HepG2 (cell line): ENCODE results near the gene SEMA7A. TPM values are rescaled to one million over a fixed set of nuclear protein-coding genes. Genes with fewer than 3 reads are reported as not detected.

Source experiments
- AGO2 ChIP-seq: fragments of 200-400 bp; formaldehyde crosslinking; optimal IDR thresholded peaks from 2 replicates; pipeline ENCODE3; 2017; ENCODE audit warnings: mild to moderate bottlenecking, low read depth, low read length, moderate library complexity
- EP300 ChIP-seq, 3 experiments: sonication (generic) in 1 of 3; formaldehyde crosslinking in 1 of 3; IDR thresholded peaks; 2 replicates each; pipeline versions ENCODE4 v1.5.1 to v1.6.1; 2011 to 2020; ENCODE audit warnings: low read depth in 2 of 3, low read length in 2 of 3, borderline replicate concordance in 1 of 3, improper control_type of control experiment in 1 of 3, mild to moderate bottlenecking in 1 of 3, missing genetic modification reagents in 1 of 3, moderate library complexity in 1 of 3
- FOXP1 ChIP-seq, 2 experiments: fragments of 450-650 bp in 1 of 2; IDR thresholded peaks; 2 replicates each; pipeline ENCODE4 v1.6.1; 2017 to 2018; ENCODE audit warnings: antibody characterized with exemption in 1 of 2
- PHF20 ChIP-seq: sonication (generic); formaldehyde crosslinking; IDR thresholded peaks from 2 replicates; pipeline ENCODE4 v1.5.0; 2020; ENCODE audit warnings: mild to moderate bottlenecking, missing genetic modification reagents
- PHF21A ChIP-seq: sonication (generic); formaldehyde crosslinking; IDR thresholded peaks from 2 replicates; pipeline ENCODE4 v1.5.0; 2020; ENCODE audit warnings: mild to moderate bottlenecking, missing genetic modification reagents
- PITX1 ChIP-seq: sonication (generic); formaldehyde crosslinking; IDR thresholded peaks from 2 replicates; pipeline ENCODE4 v1.5.1; 2020; ENCODE audit warnings: mild to moderate bottlenecking, missing genetic modification reagents
- TBX2 ChIP-seq: sonication (generic); formaldehyde crosslinking; IDR thresholded peaks from 2 replicates; pipeline ENCODE4 v1.5.0; 2020; ENCODE audit warnings: missing genetic modification reagents, mild to moderate bottlenecking, borderline replicate concordance
- U2AF2 ChIP-seq: fragments of 200-400 bp; formaldehyde crosslinking; IDR thresholded peaks from 2 replicates; pipeline ENCODE4 v1.6.1; 2017; ENCODE audit warnings: low read depth, mild to moderate bottlenecking, low read length
- ZFX ChIP-seq: sonication (generic); formaldehyde crosslinking; IDR thresholded peaks from 2 replicates; pipeline ENCODE4 v1.4.0; 2020; ENCODE audit warnings: mild to moderate bottlenecking, low read depth, missing genetic modification reagents, moderate library complexity
- ZKSCAN5 ChIP-seq: sonication (generic); formaldehyde crosslinking; IDR thresholded peaks from 2 replicates; pipeline ENCODE4 v1.5.1; 2020; ENCODE audit warnings: mild to moderate bottlenecking, missing genetic modification reagents
- ZNF282 ChIP-seq: fragments of 450-650 bp; IDR thresholded peaks from 2 replicates; pipeline ENCODE4 v1.6.1; 2018; ENCODE audit not compliant: partially characterized antibody
- ZNF768 ChIP-seq: sonication (generic); formaldehyde crosslinking; IDR thresholded peaks from 2 replicates; pipeline ENCODE4 v1.4.0; 2020; ENCODE audit warnings: missing genetic modification reagents
- polyA plus RNA-seq, 8 experiments: library from polyadenylated mRNA; depleted of rRNA in 3 of 8; stranded (reverse) in 7 of 8; unstranded in 1 of 8; fragments of >200 nt; fragmentation: Illumina TruSeq in 4 of 8; extraction: Trizol in 4 of 8; gene quantifications; 2 replicates each; pipeline versions ENCODE4 v1.2.1 to v1.2.3, GENCODE V29; 2011 to 2016; ENCODE audit warnings: low read depth in 4 of 8, missing spikeins in 1 of 8, mixed read lengths in 1 of 8; ENCODE audit not compliant: insufficient read depth in 1 of 8
- total RNA-seq, 5 experiments: library from RNA; depleted of rRNA; stranded (reverse); fragments of >200 nt; fragmentation: Illumina TruSeq; extraction: Trizol; gene quantifications; 2 replicates each; pipeline ENCODE4 v1.2.3, GENCODE V29; 2016; ENCODE audit warnings: low read depth in 1 of 5
- TF ChIP-seq, protein P1 (sequence below): sonication (generic); formaldehyde crosslinking; IDR thresholded peaks from 2 replicates; pipeline ENCODE4 v1.8.0; 2022; ENCODE audit warnings: missing genetic modification reagents, mild to moderate bottlenecking, inconsistent platforms, borderline replicate concordance
- TF ChIP-seq, protein P2 (sequence below): sonication (generic); formaldehyde crosslinking; IDR thresholded peaks from 2 replicates; pipeline ENCODE4 v1.5.0; 2020; ENCODE audit warnings: mild to moderate bottlenecking, missing genetic modification reagents, borderline replicate concordance
- TF ChIP-seq, protein P3 (sequence below): sonication (generic); formaldehyde crosslinking; IDR thresholded peaks from 2 replicates; pipeline ENCODE4 v1.9.0; 2021; ENCODE audit warnings: missing genetic modification reagents, borderline replicate concordance
- TF ChIP-seq, protein P4 (sequence below): sonication (generic); formaldehyde crosslinking; IDR thresholded peaks from 2 replicates; pipeline ENCODE4 v1.5.0; 2020; ENCODE audit warnings: mild to moderate bottlenecking, missing genetic modification reagents
- TF ChIP-seq, protein P5 (sequence below): sonication (generic); formaldehyde crosslinking; IDR thresholded peaks from 2 replicates; pipeline ENCODE4 v1.8.0; 2022; ENCODE audit warnings: missing genetic modification reagents, mild to moderate bottlenecking, borderline replicate concordance

The SEMA7A gene
- total and polyA plus RNA-seq, 2 of the 13 experiments (the other 11 are each of a cell fraction or from before 2014, with no cell fraction given), result 9.0 to 15.8 TPM

DNA sequence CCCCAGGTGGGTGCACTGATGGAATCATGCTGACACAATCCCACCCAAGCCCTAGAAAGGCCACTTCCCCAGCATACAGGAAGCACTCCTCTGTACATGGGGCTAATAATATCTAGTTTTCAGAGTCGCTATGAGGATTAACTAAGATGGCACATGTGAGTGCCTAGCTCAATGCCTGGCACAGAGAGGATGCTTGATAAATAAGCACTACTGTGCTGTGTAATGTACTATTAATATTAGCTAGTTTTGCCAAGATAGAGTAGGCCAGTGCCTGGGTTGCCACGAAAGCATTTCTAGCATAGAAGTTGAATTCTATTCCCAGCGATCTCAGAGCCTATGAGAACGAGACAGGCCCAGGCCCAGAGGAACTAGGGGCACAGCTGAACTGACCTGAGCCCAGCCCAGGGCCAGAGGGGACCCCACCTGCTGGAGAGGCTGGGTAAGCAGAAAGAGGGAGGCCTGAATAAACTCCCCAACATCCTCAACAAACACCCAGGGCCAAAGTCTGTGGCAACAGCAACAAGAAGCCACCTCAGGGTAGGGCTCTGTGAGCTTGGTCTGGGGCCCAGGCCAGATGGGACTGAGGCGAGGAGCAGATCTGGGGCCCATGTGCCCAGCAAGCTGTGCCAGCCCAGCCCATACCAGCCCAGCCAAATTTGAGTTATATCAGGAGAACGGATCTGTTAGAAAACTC lies 7.6 kb upstream of the SEMA7A start (continued):
- TF ChIP-seq PHF20 (0 out of 2 replicates have a peak, but pooled peaks have one; percentile 26), ZNF768 (CRISPR knock-in tag) (peak; percentile 14; the same call in 1 of the 2 replicates), AGO2 (peak; percentile 25), EP300 (IDR thresholded peaks at IDR 0.05; ENCODE audit: low read depth in 2 of 2, low read length in 2 of 2) (peak in 1 of 2 experiments; percentile 56; a peak in 1 of 4 replicates), EP300 (CRISPR knock-in tag; IDR thresholded peaks at IDR 0.05; ENCODE audit: borderline replicate concordance) (no peak), ZNF282 (no peak), FOXP1 (IDR thresholded peaks at IDR 0.05) (no peak), FOXP1 (CRISPR knock-in tag; IDR thresholded peaks at IDR 0.05) (0 out of 2 replicates have a peak, but pooled peaks have one; percentile 52), TBX2 (CRISPR knock-in tag) (peak; percentile 48; the same call in 1 of the 2 replicates), ZFX (peak; percentile 38; the same call in 1 of the 2 replicates), ZKSCAN5 (0 out of 2 replicates have a peak, but pooled peaks have one; percentile 10), U2AF2 (no peak), PHF21A (CRISPR knock-in tag) (peak; percentile 43; the same call in 1 of the 2 replicates), PITX1 (peak; percentile 39; the same call in 1 of the 2 replicates)
- TF ChIP-seq, protein P1, sequence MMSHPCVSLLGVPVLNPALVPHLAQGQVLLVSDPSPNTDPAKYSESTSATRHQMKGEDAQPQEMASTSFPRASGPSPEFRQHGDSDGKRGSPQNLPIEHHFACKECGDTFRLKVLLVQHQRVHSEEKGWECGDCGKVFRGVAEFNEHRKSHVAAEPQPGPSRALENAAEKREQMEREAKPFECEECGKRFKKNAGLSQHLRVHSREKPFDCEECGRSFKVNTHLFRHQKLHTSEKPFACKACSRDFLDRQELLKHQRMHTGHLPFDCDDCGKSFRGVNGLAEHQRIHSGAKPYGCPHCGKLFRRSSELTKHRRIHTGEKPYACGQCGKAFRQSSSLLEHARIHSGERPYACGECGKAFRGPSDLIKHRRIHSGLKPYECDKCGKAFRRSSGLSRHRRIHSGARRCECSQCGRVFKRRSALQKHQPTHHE (CRISPR knock-in tag), result peak; percentile 24; the same call in 1 of the 2 replicates
- TF ChIP-seq, protein P2, sequence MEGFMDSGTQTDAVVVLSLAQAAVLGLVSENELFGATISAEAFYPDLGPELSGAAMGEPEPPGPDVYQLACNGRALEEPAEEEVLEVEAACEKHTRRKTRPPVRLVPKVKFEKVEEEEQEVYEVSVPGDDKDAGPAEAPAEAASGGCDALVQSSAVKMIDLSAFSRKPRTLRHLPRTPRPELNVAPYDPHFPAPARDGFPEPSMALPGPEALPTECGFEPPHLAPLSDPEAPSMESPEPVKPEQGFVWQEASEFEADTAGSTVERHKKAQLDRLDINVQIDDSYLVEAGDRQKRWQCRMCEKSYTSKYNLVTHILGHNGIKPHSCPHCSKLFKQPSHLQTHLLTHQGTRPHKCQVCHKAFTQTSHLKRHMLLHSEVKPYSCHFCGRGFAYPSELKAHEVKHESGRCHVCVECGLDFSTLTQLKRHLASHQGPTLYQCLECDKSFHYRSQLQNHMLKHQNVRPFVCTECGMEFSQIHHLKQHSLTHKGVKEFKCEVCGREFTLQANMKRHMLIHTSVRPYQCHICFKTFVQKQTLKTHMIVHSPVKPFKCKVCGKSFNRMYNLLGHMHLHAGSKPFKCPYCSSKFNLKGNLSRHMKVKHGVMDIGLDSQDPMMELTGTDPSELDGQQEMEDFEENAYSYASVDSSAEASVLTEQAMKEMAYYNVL, result peak; percentile 3; the same call in 1 of the 2 replicates
- TF ChIP-seq, protein P3, sequence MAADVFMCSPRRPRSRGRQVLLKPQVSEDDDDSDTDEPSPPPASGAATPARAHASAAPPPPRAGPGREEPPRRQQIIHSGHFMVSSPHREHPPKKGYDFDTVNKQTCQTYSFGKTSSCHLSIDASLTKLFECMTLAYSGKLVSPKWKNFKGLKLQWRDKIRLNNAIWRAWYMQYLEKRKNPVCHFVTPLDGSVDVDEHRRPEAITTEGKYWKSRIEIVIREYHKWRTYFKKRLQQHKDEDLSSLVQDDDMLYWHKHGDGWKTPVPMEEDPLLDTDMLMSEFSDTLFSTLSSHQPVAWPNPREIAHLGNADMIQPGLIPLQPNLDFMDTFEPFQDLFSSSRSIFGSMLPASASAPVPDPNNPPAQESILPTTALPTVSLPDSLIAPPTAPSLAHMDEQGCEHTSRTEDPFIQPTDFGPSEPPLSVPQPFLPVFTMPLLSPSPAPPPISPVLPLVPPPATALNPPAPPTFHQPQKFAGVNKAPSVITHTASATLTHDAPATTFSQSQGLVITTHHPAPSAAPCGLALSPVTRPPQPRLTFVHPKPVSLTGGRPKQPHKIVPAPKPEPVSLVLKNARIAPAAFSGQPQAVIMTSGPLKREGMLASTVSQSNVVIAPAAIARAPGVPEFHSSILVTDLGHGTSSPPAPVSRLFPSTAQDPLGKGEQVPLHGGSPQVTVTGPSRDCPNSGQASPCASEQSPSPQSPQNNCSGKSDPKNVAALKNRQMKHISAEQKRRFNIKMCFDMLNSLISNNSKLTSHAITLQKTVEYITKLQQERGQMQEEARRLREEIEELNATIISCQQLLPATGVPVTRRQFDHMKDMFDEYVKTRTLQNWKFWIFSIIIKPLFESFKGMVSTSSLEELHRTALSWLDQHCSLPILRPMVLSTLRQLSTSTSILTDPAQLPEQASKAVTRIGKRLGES (CRISPR knock-in tag), result no peak
- TF ChIP-seq, protein P4, sequence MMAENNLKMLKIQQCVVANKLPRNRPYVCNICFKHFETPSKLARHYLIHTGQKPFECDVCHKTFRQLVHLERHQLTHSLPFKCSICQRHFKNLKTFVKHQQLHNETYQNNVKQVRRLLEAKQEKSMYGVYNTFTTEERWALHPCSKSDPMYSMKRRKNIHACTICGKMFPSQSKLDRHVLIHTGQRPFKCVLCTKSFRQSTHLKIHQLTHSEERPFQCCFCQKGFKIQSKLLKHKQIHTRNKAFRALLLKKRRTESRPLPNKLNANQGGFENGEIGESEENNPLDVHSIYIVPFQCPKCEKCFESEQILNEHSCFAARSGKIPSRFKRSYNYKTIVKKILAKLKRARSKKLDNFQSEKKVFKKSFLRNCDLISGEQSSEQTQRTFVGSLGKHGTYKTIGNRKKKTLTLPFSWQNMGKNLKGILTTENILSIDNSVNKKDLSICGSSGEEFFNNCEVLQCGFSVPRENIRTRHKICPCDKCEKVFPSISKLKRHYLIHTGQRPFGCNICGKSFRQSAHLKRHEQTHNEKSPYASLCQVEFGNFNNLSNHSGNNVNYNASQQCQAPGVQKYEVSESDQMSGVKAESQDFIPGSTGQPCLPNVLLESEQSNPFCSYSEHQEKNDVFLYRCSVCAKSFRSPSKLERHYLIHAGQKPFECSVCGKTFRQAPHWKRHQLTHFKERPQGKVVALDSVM (CRISPR knock-in tag), result peak; percentile 52; the same call in 1 of the 2 replicates
- TF ChIP-seq, protein P5, sequence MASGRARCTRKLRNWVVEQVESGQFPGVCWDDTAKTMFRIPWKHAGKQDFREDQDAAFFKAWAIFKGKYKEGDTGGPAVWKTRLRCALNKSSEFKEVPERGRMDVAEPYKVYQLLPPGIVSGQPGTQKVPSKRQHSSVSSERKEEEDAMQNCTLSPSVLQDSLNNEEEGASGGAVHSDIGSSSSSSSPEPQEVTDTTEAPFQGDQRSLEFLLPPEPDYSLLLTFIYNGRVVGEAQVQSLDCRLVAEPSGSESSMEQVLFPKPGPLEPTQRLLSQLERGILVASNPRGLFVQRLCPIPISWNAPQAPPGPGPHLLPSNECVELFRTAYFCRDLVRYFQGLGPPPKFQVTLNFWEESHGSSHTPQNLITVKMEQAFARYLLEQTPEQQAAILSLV, result 0 out of 2 replicates have a peak, but pooled peaks have one; percentile 3
